ENCODE data around the gene PDE1A.
A peak's percentile ranks its signal among the peaks of the same experiment; 100 is the strongest.
"Not testable (repeated sequence)": the region's sequence is repeated elsewhere in the genome, so short reads cannot be mapped to it uniquely, and the experiment has no call there.

PDE1A gene

DNA sequence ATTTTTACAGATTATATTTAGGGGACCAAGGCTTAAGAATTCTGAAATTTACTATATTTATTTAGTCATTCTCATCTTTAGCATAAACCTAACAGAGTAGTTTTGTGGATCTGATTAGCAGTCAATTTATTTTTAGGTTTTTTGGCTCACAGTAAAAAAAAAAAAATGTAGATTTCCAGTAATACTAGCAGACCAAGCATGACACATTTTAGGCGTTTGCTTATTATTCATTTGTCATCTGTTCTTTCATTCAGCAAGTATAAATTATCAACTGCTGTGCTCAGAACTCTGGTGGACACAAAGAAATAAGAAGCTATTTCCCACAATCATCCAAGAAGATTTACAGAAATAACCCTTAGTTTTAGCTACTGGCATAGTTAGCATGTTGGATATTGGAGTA lies 20.6 kb downstream of the PDE1A start:
- in situ Hi-C loops (cut with HindIII; ENCODE audit: low pct_ligation_motif_present, low sequenced_read_pairs): no loop called here
- H3K27me3 ChIP-seq (replicated peaks): no peaks in the 10 kb centered on the region
- no peak for DNase-seq
- no peaks in the 10 kb centered on the region for H3K36me3 ChIP-seq (replicated peaks)
- no peak overlapping the region for H3K27ac ChIP-seq
- no peak overlapping the region for H3K4me3 ChIP-seq (ENCODE audit: low read depth, low read length)
- TF ChIP-seq, protein P1, sequence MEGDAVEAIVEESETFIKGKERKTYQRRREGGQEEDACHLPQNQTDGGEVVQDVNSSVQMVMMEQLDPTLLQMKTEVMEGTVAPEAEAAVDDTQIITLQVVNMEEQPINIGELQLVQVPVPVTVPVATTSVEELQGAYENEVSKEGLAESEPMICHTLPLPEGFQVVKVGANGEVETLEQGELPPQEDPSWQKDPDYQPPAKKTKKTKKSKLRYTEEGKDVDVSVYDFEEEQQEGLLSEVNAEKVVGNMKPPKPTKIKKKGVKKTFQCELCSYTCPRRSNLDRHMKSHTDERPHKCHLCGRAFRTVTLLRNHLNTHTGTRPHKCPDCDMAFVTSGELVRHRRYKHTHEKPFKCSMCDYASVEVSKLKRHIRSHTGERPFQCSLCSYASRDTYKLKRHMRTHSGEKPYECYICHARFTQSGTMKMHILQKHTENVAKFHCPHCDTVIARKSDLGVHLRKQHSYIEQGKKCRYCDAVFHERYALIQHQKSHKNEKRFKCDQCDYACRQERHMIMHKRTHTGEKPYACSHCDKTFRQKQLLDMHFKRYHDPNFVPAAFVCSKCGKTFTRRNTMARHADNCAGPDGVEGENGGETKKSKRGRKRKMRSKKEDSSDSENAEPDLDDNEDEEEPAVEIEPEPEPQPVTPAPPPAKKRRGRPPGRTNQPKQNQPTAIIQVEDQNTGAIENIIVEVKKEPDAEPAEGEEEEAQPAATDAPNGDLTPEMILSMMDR (IDR thresholded peaks at IDR 0.05; ENCODE audit: low read depth, low read length, missing control alignments): no peak

DNA sequence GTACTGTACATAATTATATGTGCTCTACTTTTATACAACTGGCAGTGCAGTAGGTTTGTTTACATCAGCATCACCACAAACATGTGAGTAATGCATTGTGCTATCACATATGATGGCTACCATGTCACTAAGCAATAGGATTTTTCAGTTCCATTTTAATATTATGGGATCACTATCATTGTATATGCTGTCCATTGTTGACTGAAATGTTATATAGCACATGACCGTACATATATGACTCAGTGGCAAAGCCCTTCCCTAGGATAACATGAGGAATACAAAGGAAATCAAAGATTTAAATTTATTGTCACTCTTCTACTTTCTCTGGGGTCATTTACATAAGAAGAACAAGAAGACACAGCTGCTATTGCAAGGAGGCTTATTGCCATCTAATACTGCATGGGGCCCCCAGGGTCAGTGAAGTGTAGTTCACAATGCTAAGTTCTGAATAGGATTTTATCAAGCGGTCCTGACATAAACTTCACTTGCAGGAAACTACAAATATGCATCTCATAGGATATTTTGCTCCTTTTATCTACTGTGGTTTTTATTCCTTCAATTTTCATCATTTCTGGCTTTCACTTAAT lies 21.8 kb downstream of the PDE1A start:
- Histone ChIP-seq H3K27me3 (replicated peaks) (no peaks in the 10 kb centered on the region), H3K36me3 (replicated peaks) (no peaks in the 10 kb centered on the region), H3K4me3 (ENCODE audit: low read depth, low read length) (no peak overlapping the region), H3K27ac (no peak overlapping the region)
- TF ChIP-seq, protein P1 (IDR thresholded peaks at IDR 0.05; ENCODE audit: low read depth, low read length, missing control alignments): no peak
- in situ Hi-C loops (cut with HindIII; ENCODE audit: low pct_ligation_motif_present, low sequenced_read_pairs): no loop called here
- DNase-seq: no peak

DNA sequence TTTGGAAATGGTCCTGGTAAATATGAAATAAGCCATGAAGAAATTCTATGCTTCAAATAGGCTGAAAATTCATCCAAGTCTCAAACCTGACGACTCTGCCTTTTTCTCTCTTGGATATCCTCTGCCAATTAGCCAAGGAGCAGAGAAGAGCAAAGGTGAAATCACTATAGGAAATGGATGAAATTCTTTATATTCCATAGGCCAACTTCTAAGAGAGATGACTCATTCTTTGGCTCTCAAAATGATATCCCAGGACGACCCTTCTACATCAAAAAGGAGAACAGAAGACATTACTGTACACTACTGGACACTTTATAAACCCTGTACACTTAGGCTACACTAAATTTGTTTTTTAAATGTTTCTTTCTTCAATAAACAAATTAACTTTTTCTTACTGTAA lies 22.7 kb downstream of the PDE1A start:
- TF ChIP-seq, protein P1 (IDR thresholded peaks at IDR 0.05; ENCODE audit: low read depth, low read length, missing control alignments): no peak
- no peak overlapping the region for H3K4me3 ChIP-seq (ENCODE audit: low read depth, low read length)
- H3K27me3 ChIP-seq (replicated peaks): no peaks in the 10 kb centered on the region
- peak; percentile 20 for DNase-seq
- no peaks in the 10 kb centered on the region for H3K36me3 ChIP-seq (replicated peaks)
- in situ Hi-C loops (cut with HindIII; ENCODE audit: low pct_ligation_motif_present, low sequenced_read_pairs): no loop called here
- no peak overlapping the region for H3K27ac ChIP-seq

DNA sequence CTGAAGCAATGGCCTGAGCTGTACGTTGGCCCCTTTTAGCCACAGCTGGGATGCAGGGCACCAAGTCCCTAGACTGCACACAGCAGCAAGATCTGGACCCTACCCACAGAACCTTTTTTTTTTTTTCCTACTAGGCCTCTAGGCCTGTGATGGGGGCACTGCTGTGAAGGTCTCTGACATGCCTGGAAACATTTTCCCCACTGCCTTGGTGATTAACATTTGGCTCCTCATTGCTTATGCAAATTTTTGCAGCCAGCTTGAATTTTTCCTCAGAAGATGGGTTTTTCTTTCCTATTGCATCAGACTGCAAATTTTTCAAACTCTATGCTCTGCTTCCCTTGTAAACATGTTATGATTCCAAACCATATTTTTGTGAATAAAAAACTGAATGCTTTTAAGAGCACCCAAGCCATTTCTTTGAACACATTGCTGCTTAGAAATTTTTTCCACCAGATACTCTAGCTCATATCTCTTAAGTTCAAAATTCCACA lies 33.5 kb downstream of the PDE1A start:
- H3K27ac ChIP-seq: no peak overlapping the region
- no peaks in the 10 kb centered on the region for H3K36me3 ChIP-seq (replicated peaks)
- no peak for DNase-seq
- no peak overlapping the region for H3K4me3 ChIP-seq (ENCODE audit: low read depth, low read length)
- in situ Hi-C loops (cut with HindIII; ENCODE audit: low pct_ligation_motif_present, low sequenced_read_pairs): no loop called here
- no peaks in the 10 kb centered on the region for H3K27me3 ChIP-seq (replicated peaks)
- TF ChIP-seq, protein P1 (IDR thresholded peaks at IDR 0.05; ENCODE audit: low read depth, low read length, missing control alignments): no peak

DNA sequence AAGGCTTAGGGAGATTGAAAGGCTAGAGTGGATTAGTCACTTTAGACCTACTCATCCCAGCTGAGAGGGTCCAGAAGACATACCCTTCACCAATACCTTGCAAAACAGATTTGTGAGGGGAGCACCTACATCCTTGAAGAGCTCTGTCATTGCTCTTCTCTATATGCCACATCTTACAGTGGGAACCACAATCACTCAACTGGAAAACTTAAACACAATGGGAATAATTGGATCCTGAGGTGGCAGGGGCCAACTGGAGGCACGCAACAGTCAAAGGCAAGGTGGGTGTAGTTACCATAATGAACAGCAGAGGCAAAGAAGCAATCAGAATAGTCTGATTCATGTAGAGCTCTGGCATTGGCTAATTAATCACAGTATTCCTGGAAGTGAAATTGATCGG lies 35.4 kb downstream of the PDE1A start:
- TF ChIP-seq, protein P1 (IDR thresholded peaks at IDR 0.05; ENCODE audit: low read depth, low read length, missing control alignments): no peak
- no peak for DNase-seq
- H3K4me3 ChIP-seq (ENCODE audit: low read depth, low read length): no peak overlapping the region
- in situ Hi-C loops (cut with HindIII; ENCODE audit: low pct_ligation_motif_present, low sequenced_read_pairs): no loop called here
- H3K27me3 ChIP-seq (replicated peaks): no peaks in the 10 kb centered on the region
- no peaks in the 10 kb centered on the region for H3K36me3 ChIP-seq (replicated peaks)
- H3K27ac ChIP-seq: no peak overlapping the region

DNA sequence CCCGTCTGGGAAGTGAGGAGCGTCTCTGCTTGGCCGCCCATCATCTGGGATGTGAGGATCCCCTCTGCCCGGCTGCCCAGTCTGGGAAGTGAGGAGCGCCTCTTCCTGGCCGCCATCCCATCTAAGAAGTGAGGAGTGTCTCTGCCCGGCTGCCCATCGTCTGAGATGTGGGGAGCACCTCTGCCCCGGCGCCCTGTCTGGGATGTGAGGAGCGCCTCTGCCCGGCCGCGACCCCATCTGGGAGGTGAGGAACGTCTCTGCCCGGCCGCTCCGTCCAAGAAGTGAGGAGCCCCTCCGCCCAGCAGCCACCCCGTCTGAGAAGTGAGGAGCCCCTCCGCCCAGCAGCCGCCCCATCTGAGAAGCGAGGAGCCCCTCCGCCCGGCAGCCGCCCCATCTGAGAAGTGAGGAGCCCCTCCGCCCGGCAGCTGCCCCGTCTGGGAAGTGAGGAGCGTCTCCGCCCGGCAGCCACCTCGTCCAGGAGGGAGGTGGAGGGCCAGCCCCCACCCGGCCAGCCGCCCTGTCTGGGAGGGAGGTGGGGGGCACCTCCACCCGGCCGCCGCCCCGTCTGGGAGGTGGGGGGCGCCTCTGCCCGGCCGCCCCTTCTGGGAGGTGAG lies 40.5 kb downstream of the PDE1A start:
- not testable (repeated sequence) for H3K36me3 ChIP-seq (replicated peaks); H3K27ac ChIP-seq

More for the DNA sequence above, 40.5 kb downstream of the PDE1A start:
- in situ Hi-C loops (cut with HindIII; ENCODE audit: low pct_ligation_motif_present, low sequenced_read_pairs); H3K27me3 ChIP-seq (replicated peaks); H3K4me3 ChIP-seq (ENCODE audit: low read depth, low read length); DNase-seq: not testable (repeated sequence)

Measured in brain microvascular endothelial cell (primary cell).